IMR-90 (cell line): ENCODE measurements around the gene JCAD. TPM values are rescaled to one million over a fixed set of nuclear protein-coding genes. Genes with fewer than 3 reads are reported as not detected.
A peak's percentile ranks its signal among the peaks of the same experiment; 100 is the strongest.

Experiments used
- ATAC-seq: fragments of 200-7000 bp; cut with Tn5 transposase; 2 replicates; pipeline ENCODE4 v1.9.1; 2020; ENCODE audit warnings: low read depth, mild to moderate bottlenecking, moderate library complexity
- BruUV-seq: library from RNA; stranded (reverse); fragments of 400-500 nt; replicated peaks from 2 replicates; lab custom pipeline; 2021; lab: Mats Ljungman, UMichigan
- CTCF ChIA-PET: fragments of 300-600 bp; formaldehyde crosslinking; extraction: SDS; loops from one replicate; lab custom pipeline; 2021; ENCODE audit warnings: antibody characterized with exemption; lab: Yijun Ruan, JAX
- POLR2A ChIA-PET: fragments of 300-600 bp; sonication (Branson Sonifier 250); formaldehyde crosslinking; loops from one replicate; lab custom pipeline; 2022; ENCODE audit warnings: antibody characterized with exemption; ENCODE audit not compliant: unreplicated experiment; lab: Charles Lee
- DNase-seq: peaks from one replicate; pipeline ENCODE4 v3.0.0; 2013
- H2AFZ ChIP-seq: replicated peaks from 2 replicates; pipeline ENCODE3; 2013; ENCODE audit warnings: low read length, mild to moderate bottlenecking; ENCODE audit not compliant: poor library complexity
- H2AK5ac ChIP-seq: 2 replicates; pipeline ENCODE4 v1.6.1; 2013; ENCODE audit warnings: low read depth, low read length, inconsistent platforms
- H2AK9ac ChIP-seq: replicated peaks from 2 replicates; pipeline ENCODE3; 2013; ENCODE audit warnings: mild to moderate bottlenecking, low read depth, low read length, moderate library complexity; ENCODE audit not compliant: poor library complexity
- H2BK120ac ChIP-seq: 2 replicates; pipeline ENCODE4 v1.6.1; 2013; ENCODE audit warnings: low read depth, low read length, inconsistent platforms
- H2BK15ac ChIP-seq: 3 replicates; pipeline ENCODE4 v1.6.1; 2013; ENCODE audit warnings: low read depth, low read length, inconsistent platforms
- H2BK20ac ChIP-seq: 2 replicates; pipeline ENCODE4 v1.6.1; 2013; ENCODE audit warnings: low read depth, mild to moderate bottlenecking, inconsistent platforms, low read length, moderate library complexity
- H2BK5ac ChIP-seq: 2 replicates; pipeline ENCODE4 v1.6.1; 2013; ENCODE audit warnings: mild to moderate bottlenecking, low read depth, low read length, inconsistent platforms; ENCODE audit not compliant: poor library complexity, severe bottlenecking
- H3K14ac ChIP-seq: replicated peaks from 2 replicates; pipeline ENCODE4 v1.6.1; 2013; ENCODE audit warnings: low read depth, low read length, inconsistent platforms
- H3K18ac ChIP-seq: 2 replicates; pipeline ENCODE4 v1.6.1; 2013; ENCODE audit warnings: low read depth, low read length, control low read depth
- H3K23ac ChIP-seq: 2 replicates; pipeline ENCODE4 v1.6.1; 2013; ENCODE audit warnings: low read depth, low read length, inconsistent platforms
- H3K27ac ChIP-seq: 2 replicates; pipeline ENCODE4 v1.5.1; 2013; ENCODE audit warnings: mild to moderate bottlenecking, control low read depth, low read length; ENCODE audit not compliant: insufficient read depth
- H3K27me3 ChIP-seq: 2 replicates; pipeline ENCODE4 v1.6.1; 2013; ENCODE audit warnings: low read length; ENCODE audit not compliant: control insufficient read depth, insufficient read depth
- H3K36me3 ChIP-seq: 2 replicates; pipeline ENCODE4 v1.6.1; 2013; ENCODE audit warnings: low read length, mixed read lengths; ENCODE audit not compliant: control insufficient read depth, insufficient read depth
- H3K4ac ChIP-seq: 2 replicates; pipeline ENCODE4 v1.6.1; 2013; ENCODE audit warnings: low read depth, low read length, inconsistent platforms
- H3K4me1 ChIP-seq: 2 replicates; pipeline ENCODE4 v1.6.1; 2013; ENCODE audit warnings: low read length, mixed read lengths; ENCODE audit not compliant: control insufficient read depth, insufficient read depth
- H3K4me2 ChIP-seq: 2 replicates; pipeline ENCODE4 v1.6.1; 2013; ENCODE audit warnings: low read depth, mild to moderate bottlenecking, control low read depth, low read length, moderate library complexity
- H3K4me3 ChIP-seq: 2 replicates; pipeline ENCODE4 v1.5.1; 2013; ENCODE audit warnings: low read depth, mild to moderate bottlenecking, control low read depth, low read length, moderate library complexity; ENCODE audit not compliant: insufficient read depth
- H3K56ac ChIP-seq: 2 replicates; pipeline ENCODE4 v1.6.1; 2013; ENCODE audit warnings: low read length, inconsistent platforms; ENCODE audit not compliant: insufficient read depth; ENCODE audit errors: extremely low read depth
- H3K79me1 ChIP-seq, 2 experiments: 2 replicates each; pipeline ENCODE4 v1.6.1; 2013; ENCODE audit warnings: low read length in 2 of 2, inconsistent platforms in 1 of 2, low read depth in 1 of 2
- H3K9ac ChIP-seq: 2 replicates; pipeline ENCODE4 v1.6.1; 2013; ENCODE audit warnings: low read depth, low read length, control low read depth
- H3K9me1 ChIP-seq: 2 replicates; pipeline ENCODE4 v1.6.1; 2013; ENCODE audit warnings: low read length, inconsistent platforms; ENCODE audit not compliant: insufficient read depth
- H3K9me3 ChIP-seq: 2 replicates; pipeline ENCODE4 v1.6.1; 2013; ENCODE audit warnings: low read length; ENCODE audit not compliant: control insufficient read depth, insufficient read depth
- H4K20me1 ChIP-seq: 2 replicates; pipeline ENCODE4 v1.6.1; 2013; ENCODE audit warnings: low read length, inconsistent platforms; ENCODE audit not compliant: insufficient read depth
- H4K5ac ChIP-seq: 2 replicates; pipeline ENCODE4 v1.6.1; 2013; ENCODE audit warnings: mild to moderate bottlenecking, low read depth, low read length, control low read depth
- H4K8ac ChIP-seq, 2 experiments: 2 replicates each; pipeline ENCODE4 v1.6.1; 2013; ENCODE audit warnings: low read depth in 2 of 2, low read length in 2 of 2, control low read depth in 1 of 2, inconsistent platforms in 1 of 2
- H4K91ac ChIP-seq: 2 replicates; pipeline ENCODE4 v1.6.1; 2013; ENCODE audit warnings: low read depth, low read length, inconsistent platforms; ENCODE audit not compliant: insufficient read depth
- NFE2L2 ChIP-seq: fragments of 150-350 bp; IDR thresholded peaks from 2 replicates; pipeline ENCODE4 v1.6.1; 2016; ENCODE audit warnings: low read depth, mild to moderate bottlenecking, low read length
- RAD21 ChIP-seq: IDR thresholded peaks from 2 replicates; pipeline ENCODE4 v1.6.1; 2012; ENCODE audit warnings: low read length, improper control_type of control experiment
- WGBS, 2 experiments: methylation state at CpG; one replicate each; pipeline versions ENCODE4 v1.1.5 to v1.1.7; 2013; ENCODE audit warnings: missing lambda C conversion rate in 2 of 2; ENCODE audit not compliant: insufficient read length in 1 of 2; ENCODE audit errors: extremely low coverage in 2 of 2; 5-methylcytosine and 5-hydroxymethylcytosine counted together
- dilution Hi-C: fragments of 300-500 bp; cut with HindIII; formaldehyde crosslinking; loops from one replicate; pipeline ENCODE4 v1.14.3; 2018; ENCODE audit warnings: low sequenced_read_pairs; ENCODE audit not compliant: unreplicated experiment
- in situ Hi-C: fragments of 300-500 bp; cut with MboI; formaldehyde crosslinking; loops from 3 replicates; pipeline ENCODE4 v1.14.3; 2019; ENCODE audit warnings: low sequenced_read_pairs, inconsistent platforms, mixed read lengths
- intact Hi-C: fragments of 100-400 bp; cut with micrococcal nuclease; formaldehyde crosslinking; loops from 2 replicates; pipeline ENCODE4 v1.10.0; 2022
- polyA plus RNA-seq, 3 experiments: library from polyadenylated mRNA; depleted of rRNA; stranded (reverse); fragments of >200 nt; gene quantifications; 2 replicates each; pipeline ENCODE4 v1.2.3, GENCODE V29; 2012; ENCODE audit warnings: low replicate concordance in 1 of 3
- total RNA-seq: library from RNA; depleted of rRNA; stranded (reverse); fragments of >200 nt; gene quantifications from 2 replicates; pipeline ENCODE4 v1.2.3, GENCODE V29; 2012

JCAD gene
- total and polyA plus RNA-seq, 2 of the 4 experiments (the other 2 are of a cell fraction), result 15.9 to 16.8 TPM

DNA sequence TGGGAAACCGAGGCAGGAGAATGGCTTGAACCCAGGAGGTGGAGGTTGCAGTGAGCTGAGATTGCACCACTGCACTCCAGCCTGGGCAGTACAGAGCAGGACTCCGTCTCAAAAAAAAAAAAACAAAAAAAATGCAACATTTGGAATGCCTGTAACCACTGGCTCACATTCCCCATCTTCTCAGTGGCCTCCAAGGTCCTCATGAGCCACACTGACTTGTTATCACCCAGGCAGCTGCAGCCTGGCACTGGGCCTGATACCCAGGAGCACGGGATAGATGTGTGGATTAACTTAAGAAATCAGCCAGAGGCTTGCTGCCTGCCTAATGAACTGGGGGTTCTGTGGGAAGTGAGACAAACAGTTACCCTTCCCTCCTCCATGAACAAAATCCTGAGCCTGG is 23.0 kb downstream of the JCAD start:
- Histone ChIP-seq H2AK9ac (no peak overlapping the region), H2BK5ac (no peak overlapping the region), H3K9me3 (no peaks in the 10 kb centered on the region), H3K14ac (0 out of 2 replicates have a peak overlapping the region, but pooled peaks have one; percentile 48), H3K9me1 (peaks cover 17% of the 10 kb centered on the region), H2AFZ (no peak overlapping the region), H3K27ac (no peak overlapping the region), H2BK20ac (no peak overlapping the region), H3K4me2 (no peak overlapping the region), H3K79me1 (peaks cover 42 to 84% of the 10 kb centered on the region in 2 experiments), H2AK5ac (no peak overlapping the region), H4K5ac (no peak overlapping the region), H3K56ac (no peak overlapping the region), H3K4ac (no peak overlapping the region), H4K20me1 (peaks cover 60% of the 10 kb centered on the region), H4K91ac (no peak overlapping the region), H3K18ac (no peak overlapping the region), H2BK15ac (no peak overlapping the region), H4K8ac (no peak overlapping the region), H3K36me3 (peaks cover 56% of the 10 kb centered on the region), H3K4me3 (no peak overlapping the region), H3K23ac (no peak overlapping the region), H3K9ac (no peak overlapping the region), H3K4me1 (peaks cover 4% of the 10 kb centered on the region), H3K27me3 (no peaks in the 10 kb centered on the region), H2BK120ac (no peak overlapping the region)
- CTCF ChIA-PET, result no interaction called here
- peak; percentile 65 for ATAC-seq
- intact Hi-C loops (loop anchor here (5.0 kb wide), 1 partner anchor 311 kb away; the partner anchor contains the start of gene MTPAP), dilution Hi-C loops (no loop called here), in situ Hi-C loops (no loop called here)
- POLR2A ChIA-PET, result no interaction called here
- BruUV-seq, result no TSS peak
- no peak for TF ChIP-seq NFE2L2
- no peak for TF ChIP-seq RAD21
- WGBS, 2 experiments, result no CpG with 5 or more reads among the region's 3 CpGs
- peak; percentile 40 for DNase-seq
